MG63 (cell line): ENCODE results near the gene PLA2R1. TPM values are rescaled to one million over a fixed set of nuclear protein-coding genes. Genes with fewer than 3 reads are reported as not detected.

Experiments used
- DNase-seq: peaks from one replicate; pipeline ENCODE4 v3.0.0-alpha.2; 2020
- H3K27me3 ChIP-seq: fragments of 250-450 bp; sonication (Bioruptor Pico); 2 replicates; pipeline ENCODE4 v1.5.1; 2020; ENCODE audit warnings: mild to moderate bottlenecking, moderate library complexity
- H3K36me3 ChIP-seq: fragments of 250-450 bp; sonication (Bioruptor Pico); 2 replicates; pipeline ENCODE4 v1.5.1; 2020; ENCODE audit warnings: mild to moderate bottlenecking, moderate library complexity
- H3K4me3 ChIP-seq: fragments of 250-450 bp; sonication (Bioruptor Pico); 2 replicates; pipeline ENCODE4 v1.5.1; 2020; ENCODE audit warnings: mild to moderate bottlenecking, moderate library complexity
- H3K9me3 ChIP-seq: fragments of 250-450 bp; sonication (Bioruptor Pico); 2 replicates; pipeline ENCODE4 v1.5.1; 2020; ENCODE audit warnings: mild to moderate bottlenecking, moderate library complexity
- total RNA-seq: library from RNA; depleted of rRNA; stranded (reverse); fragments of >200 nt; shearing (Covaris generic); gene quantifications from 2 replicates; pipeline ENCODE4 v1.2.3, GENCODE V29; 2014; ENCODE audit warnings: low replicate concordance

Gene PLA2R1
- total RNA-seq, 1 experiment from 2014 or later: 0.36 TPM

DNA sequence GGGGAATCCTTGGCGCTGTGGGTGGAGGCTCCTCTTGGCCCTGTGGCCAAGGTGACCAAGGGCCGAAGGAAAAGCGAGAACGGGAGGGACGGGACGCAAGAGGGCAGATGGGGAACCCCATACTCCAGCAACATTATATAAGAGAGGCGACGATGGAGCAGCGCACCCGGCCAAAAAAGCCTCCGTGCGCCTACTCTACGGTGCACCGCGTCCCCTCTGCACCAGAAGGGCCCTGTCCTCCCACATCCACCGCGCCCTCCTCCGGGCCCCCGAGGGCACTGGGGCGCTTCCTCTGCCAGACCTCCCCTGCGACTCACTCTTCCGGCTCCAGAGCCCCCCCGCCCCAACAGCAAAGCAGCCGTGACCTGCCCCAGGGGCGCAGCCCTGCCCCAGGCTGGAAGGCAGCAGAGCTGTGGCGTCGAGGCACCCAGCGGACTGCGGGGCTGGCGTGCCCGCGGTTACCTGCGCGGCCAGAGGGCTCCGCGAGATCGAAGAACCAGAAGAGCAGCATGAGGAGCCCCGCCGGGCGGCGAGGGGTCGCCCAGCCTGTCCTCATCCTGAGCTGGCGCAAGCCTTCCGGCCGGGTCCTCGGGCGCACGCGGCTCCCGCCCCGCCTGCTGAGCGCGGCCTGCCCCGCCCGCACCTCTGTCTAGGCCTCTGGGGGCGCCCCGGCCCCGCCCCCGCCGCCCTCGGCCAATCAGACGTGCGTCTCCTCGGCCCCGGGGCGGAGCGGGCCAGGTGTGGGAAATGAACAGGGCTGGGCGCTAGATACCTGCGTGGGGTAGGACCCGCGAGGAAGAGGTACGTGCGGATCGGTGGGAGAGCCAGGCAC lies 158.1 kb downstream of the PLA2R1 start, which contains the start of gene LY75:
Gene LY75 (minus strand): TSS at position 630 of the 832 bp plus-strand sequence.
- Histone ChIP-seq H3K4me3 (peak within 1 kb of the TSS; percentile 42), H3K36me3 (no peaks in the 10 kb centered on the region), H3K9me3 (no peaks in the 10 kb centered on the region), H3K27me3 (no peaks in the 10 kb centered on the region)
- DNase-seq: peak; percentile 26

DNA sequence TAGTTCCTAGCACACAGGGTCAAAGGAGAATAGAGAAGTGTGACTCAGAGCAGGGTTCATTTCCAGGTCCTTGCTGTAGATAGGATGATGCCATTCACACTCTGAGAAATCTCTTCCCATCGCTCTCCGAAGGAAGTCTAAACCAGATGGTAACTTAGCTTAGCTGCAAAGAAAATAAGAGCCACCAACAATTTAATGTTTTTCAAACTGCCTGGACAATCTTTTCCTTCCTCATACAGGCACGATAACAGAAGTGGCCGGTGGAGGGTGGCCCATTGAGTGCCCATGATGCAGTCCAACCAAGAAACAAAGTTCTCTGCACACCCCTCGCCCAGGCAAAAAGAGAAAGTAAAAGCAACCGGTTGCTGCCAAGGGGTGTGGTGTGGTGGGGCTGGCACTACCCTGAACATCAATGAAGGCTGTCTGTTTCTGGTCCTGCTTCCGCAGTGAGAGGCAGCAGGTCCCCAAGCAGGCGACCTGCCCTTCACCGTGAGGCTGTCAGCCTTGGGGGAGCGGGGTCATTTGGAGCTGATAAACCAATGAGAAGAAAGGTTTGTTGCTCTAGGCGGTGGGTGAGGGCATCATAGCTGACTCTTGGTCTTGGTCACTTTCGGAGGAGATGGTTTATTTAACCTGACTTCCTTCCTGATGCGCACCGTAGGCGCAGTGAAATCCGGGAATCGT lies 158.8 kb downstream of the PLA2R1 start:
- peak overlapping the region; percentile 42 for H3K4me3 ChIP-seq
- H3K27me3 ChIP-seq: no peaks in the 10 kb centered on the region
- no peaks in the 10 kb centered on the region for H3K9me3 ChIP-seq
- peak; percentile 52 for DNase-seq
- H3K36me3 ChIP-seq: no peaks in the 10 kb centered on the region

DNA sequence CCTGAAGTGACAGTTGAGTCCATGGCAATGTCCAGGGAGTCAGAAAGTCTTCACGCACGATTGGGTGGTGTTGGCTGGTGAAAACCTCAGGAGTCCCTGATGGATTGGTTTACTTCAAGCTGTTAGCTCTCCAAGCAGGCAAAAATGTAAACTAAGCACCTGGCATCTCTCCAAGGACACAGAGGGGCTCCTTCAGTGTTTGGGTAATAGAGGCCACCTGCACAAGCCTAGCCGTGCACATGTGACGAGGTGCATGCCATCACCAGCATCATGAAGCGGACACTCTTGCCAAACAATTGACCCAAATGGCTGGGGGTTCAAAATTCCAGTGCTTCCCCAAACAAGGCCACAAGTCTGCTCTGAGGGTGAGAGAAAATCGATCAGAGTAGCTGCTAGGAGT lies 159.7 kb downstream of the PLA2R1 start:
- H3K27me3 ChIP-seq: no peaks in the 10 kb centered on the region
- no peak overlapping the region for H3K4me3 ChIP-seq
- H3K36me3 ChIP-seq: no peaks in the 10 kb centered on the region
- no peaks in the 10 kb centered on the region for H3K9me3 ChIP-seq
- no peak for DNase-seq

DNA sequence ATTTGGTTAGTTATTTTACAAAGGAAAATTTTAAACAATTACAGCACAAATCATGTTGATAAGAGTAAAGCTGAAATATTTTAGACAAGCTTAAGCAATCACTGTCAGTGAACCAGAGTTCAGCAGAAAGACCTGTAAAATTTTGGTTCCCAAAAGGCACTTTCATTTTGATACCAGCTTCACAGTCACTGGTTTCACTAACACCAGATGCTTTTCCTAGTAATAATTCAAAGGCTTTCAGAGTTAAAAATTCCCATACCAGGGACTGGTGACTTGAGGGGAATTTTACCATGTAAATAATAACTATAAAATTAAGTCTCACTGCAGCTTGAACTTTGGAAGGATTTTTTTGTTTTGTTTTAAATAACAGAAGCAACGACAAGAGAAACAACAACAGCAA lies 162.1 kb downstream of the PLA2R1 start:
- H3K4me3 ChIP-seq: no peak overlapping the region
- no peak for DNase-seq
- no peaks in the 10 kb centered on the region for H3K9me3 ChIP-seq
- no peaks in the 10 kb centered on the region for H3K36me3 ChIP-seq
- H3K27me3 ChIP-seq: no peaks in the 10 kb centered on the region

DNA sequence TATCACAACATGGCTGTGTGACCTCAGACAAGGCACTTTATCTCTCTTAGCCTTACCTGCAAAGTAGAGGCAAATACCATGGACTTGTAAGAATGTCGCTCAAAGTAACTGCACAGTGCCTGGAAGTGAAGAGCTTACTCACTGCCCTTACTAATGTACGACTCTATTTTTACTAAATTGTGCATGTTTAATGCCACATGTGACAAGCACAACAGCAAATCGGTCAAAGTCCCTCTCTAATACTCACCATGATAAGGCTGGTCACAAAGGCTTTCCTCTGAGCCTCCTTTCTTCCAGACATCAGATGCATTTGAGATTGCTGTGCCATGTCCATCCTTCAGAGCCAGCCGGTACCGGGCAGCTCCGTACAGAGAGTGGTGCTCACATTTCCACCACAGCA lies 164.0 kb downstream of the PLA2R1 start:
- Histone ChIP-seq H3K27me3 (no peaks in the 10 kb centered on the region), H3K4me3 (no peak overlapping the region), H3K36me3 (no peaks in the 10 kb centered on the region)

DNA sequence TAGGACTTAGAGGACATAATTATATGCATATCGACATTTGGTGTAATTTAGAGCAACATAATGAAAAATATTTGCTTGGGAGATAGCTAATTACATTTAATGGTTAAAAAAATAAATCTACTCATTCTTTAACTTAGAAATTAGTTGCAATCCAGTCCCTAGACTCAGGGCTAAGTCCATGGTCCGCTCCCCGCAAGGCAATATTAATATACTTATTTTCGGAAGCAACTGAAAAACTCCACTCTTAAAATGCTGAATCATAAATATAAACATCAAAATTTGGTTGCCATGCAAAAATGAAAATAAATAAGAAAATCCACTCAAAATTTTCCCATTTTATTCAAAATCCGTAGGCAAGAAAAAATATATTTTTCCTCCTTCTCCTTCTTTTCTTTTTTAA lies 164.7 kb downstream of the PLA2R1 start:
- DNase-seq: no peak
- no peaks in the 10 kb centered on the region for H3K27me3 ChIP-seq
- no peaks in the 10 kb centered on the region for H3K9me3 ChIP-seq
- no peaks in the 10 kb centered on the region for H3K36me3 ChIP-seq
- no peak overlapping the region for H3K4me3 ChIP-seq

More for the DNA sequence above, 164.0 kb downstream of the PLA2R1 start:
- no peak for DNase-seq
- no peaks in the 10 kb centered on the region for H3K9me3 ChIP-seq

DNA sequence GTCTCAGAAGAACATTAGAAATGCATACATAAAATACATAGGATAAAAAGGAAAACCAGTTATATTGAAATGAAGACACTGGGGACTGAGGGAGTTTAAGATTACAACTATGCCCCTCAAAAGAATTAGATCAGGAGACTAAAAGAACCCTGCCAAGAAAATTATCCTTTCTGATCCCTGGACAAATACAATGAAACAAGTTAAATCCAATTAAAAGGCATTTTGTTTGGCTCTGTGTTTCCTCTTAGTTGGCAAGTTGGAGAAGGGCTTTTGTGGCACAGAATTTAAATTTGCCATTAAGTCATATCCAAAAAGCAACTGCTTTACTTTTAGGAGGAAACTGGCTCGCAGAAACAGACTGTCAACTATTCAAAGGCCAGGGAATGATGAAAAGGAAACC lies 165.3 kb downstream of the PLA2R1 start:
- Histone ChIP-seq H3K27me3 (no peaks in the 10 kb centered on the region), H3K4me3 (no peak overlapping the region), H3K36me3 (no peaks in the 10 kb centered on the region), H3K9me3 (no peaks in the 10 kb centered on the region)
- no peak for DNase-seq

DNA sequence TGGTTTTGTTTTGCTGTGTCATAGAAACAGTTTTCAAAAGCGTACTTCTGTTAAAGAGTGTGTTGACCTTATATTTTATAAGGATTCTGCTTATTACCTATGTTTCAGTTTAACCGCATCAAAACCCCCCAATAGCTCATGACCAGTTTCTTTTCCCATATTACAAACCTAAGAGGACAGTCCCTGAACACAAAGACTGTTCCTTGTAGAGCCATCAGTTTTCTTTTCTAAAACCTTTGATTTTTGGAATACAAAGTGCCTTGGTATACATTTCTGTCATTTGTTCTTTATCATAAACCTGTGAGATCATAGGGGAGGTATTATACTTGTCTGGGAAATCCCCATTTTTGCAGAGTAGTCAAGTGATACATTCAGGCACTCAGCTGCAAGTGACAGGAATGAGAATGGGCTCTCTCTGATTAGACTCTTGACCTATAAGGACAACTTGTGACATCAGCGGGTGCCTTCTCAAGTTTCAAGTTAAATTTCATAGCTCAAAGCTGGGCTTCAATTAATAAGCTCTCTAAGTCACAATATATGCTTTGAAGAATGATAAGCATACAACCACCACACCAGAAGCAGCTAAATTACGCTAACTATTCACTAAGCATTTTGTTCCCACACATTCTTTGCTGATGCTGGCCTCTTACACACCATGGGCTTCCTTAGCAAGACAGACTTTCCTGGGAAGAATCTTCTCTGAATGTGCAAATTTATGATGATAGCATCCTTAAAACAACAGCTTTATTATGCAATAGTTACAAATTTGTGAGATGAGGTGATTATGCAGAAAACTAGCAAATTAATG lies 167.0 kb downstream of the PLA2R1 start:
- Histone ChIP-seq H3K27me3 (no peaks in the 10 kb centered on the region), H3K36me3 (no peaks in the 10 kb centered on the region), H3K4me3 (no peak overlapping the region), H3K9me3 (no peaks in the 10 kb centered on the region)
- DNase-seq: no peak

DNA sequence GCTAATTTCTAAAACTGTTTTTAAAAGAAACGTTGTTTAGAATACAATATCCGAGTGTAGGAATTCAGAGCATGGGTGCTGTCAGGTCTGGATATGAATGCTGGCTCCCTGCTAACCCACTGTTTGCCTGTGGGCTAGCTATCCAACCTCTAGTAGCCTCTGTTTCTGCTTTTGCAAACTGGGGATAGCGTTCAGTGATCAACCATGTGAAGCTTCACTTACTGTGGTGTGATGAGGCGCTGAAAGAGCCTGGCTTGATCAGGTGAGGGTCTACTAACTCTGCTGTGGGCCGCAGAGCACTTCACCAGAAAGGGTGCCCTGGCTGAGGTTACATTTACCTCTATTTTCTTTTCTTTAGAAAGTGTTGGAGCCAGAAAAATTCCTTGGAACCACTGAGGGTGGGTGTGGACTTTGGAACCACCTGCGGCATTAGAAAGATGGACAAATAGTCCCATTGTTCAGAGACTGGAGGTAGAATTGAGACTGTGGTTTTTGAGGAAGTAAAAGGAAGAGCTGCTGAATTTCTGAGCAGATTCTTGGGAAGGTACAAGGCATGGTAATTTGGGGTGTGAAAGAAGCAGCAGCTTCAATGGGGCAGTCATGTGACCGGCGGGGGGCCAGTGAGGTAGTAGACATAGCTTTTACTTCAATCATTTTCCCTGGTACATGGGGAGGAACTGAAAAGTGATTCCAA lies 168.1 kb downstream of the PLA2R1 start:
- H3K36me3 ChIP-seq: no peaks in the 10 kb centered on the region
- no peaks in the 10 kb centered on the region for H3K27me3 ChIP-seq
- no peak for DNase-seq
- no peak overlapping the region for H3K4me3 ChIP-seq
- no peaks in the 10 kb centered on the region for H3K9me3 ChIP-seq

DNA sequence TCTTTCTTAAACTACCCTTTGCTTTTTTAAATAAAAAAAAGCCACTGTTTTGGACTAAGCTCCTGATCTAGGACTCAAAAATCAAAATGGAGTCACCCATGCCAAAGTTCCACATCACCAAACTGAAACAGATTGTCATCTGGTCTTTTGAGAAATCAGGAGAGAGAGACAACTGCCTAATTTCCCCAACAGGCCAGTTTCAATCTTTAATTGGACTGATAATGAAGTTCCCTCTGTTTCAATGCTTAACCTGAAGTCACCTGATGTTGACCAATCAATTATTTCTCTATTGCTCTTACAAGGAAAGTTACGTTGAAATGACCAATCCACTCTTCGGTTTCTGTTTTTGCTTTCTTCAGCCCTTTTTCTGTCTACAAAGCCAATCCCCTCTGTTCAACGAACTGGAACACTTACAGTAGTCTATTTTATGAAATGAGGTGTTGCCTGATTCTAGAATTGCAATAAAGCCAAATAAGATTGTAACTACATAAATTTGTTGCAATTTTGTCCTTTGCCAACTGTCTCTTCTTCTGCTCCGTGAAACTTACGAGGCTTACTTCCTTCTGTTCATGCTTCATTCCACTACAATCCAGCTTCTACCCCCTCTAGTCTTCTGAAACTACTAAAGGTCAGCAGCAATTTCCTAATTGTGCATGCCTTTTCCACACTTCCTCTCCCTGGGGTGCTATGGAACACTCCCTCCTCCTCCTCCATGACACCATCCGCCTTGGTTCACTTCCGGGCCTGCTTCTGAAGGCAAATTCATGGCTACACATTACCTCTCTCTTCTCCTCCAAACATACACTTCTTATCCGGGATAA lies 169.2 kb downstream of the PLA2R1 start:
- no peaks in the 10 kb centered on the region for H3K36me3 ChIP-seq
- H3K27me3 ChIP-seq: no peaks in the 10 kb centered on the region
- no peak for DNase-seq
- no peaks in the 10 kb centered on the region for H3K9me3 ChIP-seq
- H3K4me3 ChIP-seq: no peak overlapping the region

DNA sequence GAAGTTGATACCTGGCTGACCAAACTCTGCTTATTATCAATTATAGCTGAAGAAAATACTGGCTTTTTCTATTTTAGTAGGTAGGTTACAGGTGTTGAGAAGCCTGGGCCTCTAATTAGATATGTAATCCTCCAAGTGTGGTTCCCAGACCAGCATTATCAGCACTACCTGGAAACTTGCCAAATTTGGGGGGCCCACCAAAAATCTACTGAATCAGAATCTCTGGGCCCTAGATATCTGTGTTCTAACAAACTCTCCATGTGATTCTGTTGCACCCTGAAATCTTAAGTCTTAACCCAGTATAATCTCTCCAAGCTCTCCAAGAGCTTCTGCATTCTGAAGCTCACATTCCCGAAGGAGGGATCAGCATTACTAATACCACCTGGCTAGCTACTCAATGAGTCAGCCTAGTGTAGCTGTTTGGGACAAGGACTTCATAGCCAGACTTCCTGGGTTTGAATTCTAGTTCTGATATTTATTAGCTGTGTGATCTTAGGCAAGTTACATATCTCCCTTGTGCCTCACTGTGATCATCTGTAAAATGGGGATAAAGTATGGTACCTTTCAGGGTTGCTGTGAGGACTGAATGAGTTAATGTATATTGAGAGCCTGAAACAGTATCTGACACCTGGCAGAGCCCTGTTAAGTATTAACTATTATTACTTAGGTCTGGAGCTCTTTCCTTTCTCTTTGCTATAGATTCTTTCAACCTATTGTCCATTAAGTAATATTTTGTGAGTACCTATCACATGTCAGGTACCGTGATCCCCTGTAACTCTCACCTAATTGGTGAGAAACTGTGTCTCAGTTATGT lies 170.3 kb downstream of the PLA2R1 start:
- Histone ChIP-seq H3K36me3 (no peaks in the 10 kb centered on the region), H3K4me3 (no peak overlapping the region)
- peak; percentile 58 for DNase-seq

DNA sequence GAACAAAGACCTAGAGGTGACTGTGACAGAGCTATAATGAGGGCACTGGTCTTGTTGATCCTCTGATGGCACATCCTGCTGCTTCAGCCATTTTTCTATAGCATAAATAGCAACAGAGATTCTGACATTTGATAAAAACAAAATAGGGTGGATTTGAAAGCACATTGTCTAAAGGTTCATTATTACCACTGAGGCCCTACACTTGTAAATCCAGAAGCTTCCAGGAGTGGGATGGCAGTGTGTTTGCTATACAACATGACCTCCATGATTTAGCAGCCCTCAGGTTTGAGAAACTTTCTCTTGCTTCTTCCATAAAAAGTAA lies 171.2 kb downstream of the PLA2R1 start:
- DNase-seq: no peak
- Histone ChIP-seq H3K4me3 (no peak overlapping the region), H3K27me3 (no peaks in the 10 kb centered on the region), H3K36me3 (no peaks in the 10 kb centered on the region), H3K9me3 (no peaks in the 10 kb centered on the region)

More for the DNA sequence above, 170.3 kb downstream of the PLA2R1 start:
- H3K9me3 ChIP-seq: no peaks in the 10 kb centered on the region
- H3K27me3 ChIP-seq: no peaks in the 10 kb centered on the region

DNA sequence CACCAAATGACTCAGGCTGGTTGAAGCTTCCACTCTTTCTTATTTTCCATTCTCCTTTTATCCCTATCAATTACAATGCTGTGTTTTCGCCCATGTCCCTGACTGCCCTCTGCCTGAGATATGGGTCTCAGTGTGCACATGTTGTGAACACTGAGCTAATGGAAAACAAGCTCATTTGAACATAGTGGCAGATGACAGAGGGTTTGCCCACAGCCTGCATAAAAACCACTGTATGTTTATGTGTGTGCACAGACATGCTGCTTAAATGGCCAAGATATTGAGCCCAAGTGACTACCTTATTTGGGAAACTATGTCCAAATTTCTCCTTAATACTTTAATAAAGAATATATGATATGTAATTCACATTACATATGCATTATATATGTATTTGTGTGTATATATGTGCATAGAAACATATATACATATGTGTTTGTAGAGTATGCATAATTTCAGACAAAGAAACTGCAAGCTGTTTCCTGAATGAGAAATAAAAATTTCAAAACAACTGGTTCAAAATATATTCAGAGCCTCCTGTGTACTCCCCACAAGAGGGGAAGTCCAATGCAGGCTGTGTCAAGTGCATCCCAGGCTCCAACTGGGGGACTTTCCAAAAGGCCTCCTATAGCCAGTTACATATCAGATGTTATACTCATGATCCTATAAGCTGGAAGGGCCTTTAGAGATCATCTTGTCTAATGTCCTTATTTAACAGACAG lies 171.7 kb downstream of the PLA2R1 start:
- no peak for DNase-seq

DNA sequence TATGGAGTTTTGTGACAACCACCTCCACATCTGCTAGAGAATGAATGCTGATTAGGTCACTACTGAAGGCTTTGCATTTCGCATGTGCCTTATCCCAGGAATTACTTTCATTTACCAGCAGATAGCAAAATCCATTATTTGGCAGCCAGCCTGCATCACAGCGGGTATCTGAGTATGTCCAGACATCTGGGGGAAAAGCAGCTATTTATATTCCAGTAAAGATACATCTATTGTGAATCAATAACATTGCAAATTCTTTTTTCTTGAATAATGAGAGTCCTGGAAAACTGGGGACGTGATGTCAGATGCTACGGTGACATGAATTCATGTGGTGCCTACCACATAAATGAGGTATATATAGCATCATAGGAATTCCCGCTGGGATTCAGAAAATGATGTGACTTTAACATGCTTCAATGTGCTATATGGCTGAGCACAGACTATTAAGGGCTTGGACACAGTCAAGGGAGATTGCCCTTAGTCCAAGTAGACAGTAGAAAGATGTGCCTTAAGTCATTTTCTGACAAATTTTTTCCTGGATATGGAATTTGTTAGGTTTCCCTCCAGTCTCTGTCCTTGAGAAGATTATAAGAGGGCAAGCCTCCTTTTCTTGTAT lies 180.2 kb downstream of the PLA2R1 start:
- peak; percentile 13 for DNase-seq
- no peaks in the 10 kb centered on the region for H3K27me3 ChIP-seq
- no peaks in the 10 kb centered on the region for H3K9me3 ChIP-seq
- no peak overlapping the region for H3K4me3 ChIP-seq
- no peaks in the 10 kb centered on the region for H3K36me3 ChIP-seq

More for the DNA sequence above, 171.7 kb downstream of the PLA2R1 start:
- Histone ChIP-seq H3K4me3 (no peak overlapping the region), H3K36me3 (no peaks in the 10 kb centered on the region), H3K27me3 (no peaks in the 10 kb centered on the region), H3K9me3 (no peaks in the 10 kb centered on the region)
